ENCODE data around the gene GTF2A2.

GRCh38 chr15:59702351-59702750, 45.0 kb upstream of the GTF2A2 start:
- TF ChIP-seq CTCF (IDR thresholded peaks at IDR 0.05) = no peak
- TF ChIP-seq EP300 (IDR thresholded peaks at IDR 0.05) = no peak

Data from tibial nerve (tissue), 4 donors.